Measurements from ENCODE around the gene SAPCD1.

DNA sequence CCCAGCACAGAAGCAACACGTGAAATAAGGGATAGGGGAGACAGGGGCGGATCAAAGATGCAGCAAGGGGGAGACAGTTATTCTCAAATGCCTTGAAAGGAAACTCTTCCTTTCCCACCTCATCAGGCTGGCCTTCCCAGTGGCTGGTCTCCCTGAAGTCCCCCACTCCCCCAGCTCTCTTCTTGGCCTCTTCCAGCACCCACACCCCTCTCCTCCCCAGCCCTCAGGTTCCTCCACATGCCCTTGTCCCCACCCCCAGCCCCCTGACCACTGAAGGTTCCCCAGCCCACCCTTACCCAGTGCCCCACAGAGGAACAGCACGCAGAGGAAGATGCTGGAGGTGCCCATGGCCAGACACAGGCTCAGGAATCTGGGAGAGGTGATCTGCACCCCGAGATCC, 49.0 kb upstream of the SAPCD1 start:
- no peak for TF ChIP-seq TAF1 (IDR thresholded peaks at IDR 0.05; ENCODE audit: borderline replicate concordance, low read depth, low read length)
- TF ChIP-seq, protein P1, sequence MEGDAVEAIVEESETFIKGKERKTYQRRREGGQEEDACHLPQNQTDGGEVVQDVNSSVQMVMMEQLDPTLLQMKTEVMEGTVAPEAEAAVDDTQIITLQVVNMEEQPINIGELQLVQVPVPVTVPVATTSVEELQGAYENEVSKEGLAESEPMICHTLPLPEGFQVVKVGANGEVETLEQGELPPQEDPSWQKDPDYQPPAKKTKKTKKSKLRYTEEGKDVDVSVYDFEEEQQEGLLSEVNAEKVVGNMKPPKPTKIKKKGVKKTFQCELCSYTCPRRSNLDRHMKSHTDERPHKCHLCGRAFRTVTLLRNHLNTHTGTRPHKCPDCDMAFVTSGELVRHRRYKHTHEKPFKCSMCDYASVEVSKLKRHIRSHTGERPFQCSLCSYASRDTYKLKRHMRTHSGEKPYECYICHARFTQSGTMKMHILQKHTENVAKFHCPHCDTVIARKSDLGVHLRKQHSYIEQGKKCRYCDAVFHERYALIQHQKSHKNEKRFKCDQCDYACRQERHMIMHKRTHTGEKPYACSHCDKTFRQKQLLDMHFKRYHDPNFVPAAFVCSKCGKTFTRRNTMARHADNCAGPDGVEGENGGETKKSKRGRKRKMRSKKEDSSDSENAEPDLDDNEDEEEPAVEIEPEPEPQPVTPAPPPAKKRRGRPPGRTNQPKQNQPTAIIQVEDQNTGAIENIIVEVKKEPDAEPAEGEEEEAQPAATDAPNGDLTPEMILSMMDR (IDR thresholded peaks at IDR 0.05): no peak
- no peak for TF ChIP-seq EZH2phosphoT487 (IDR thresholded peaks at IDR 0.05; ENCODE audit: borderline replicate concordance, low read depth)
- TF ChIP-seq ELF1 (IDR thresholded peaks at IDR 0.05): no peak
- no peak for TF ChIP-seq TCF12 (IDR thresholded peaks at IDR 0.05)
- TF ChIP-seq REST (IDR thresholded peaks at IDR 0.05; ENCODE audit: low read depth, low read length): no peak
- no peak for TF ChIP-seq POLR2AphosphoS5 (IDR thresholded peaks at IDR 0.05; ENCODE audit: low read depth, low read length)
- no peak for TF ChIP-seq FOXM1 (IDR thresholded peaks at IDR 0.05; ENCODE audit: low read depth)
- TF ChIP-seq PBX3 (IDR thresholded peaks at IDR 0.05): no peak
- no peak for TF ChIP-seq JUND (IDR thresholded peaks at IDR 0.05)
- TF ChIP-seq RXRA (IDR thresholded peaks at IDR 0.05; ENCODE audit: borderline replicate concordance, low read depth): no peak
- TF ChIP-seq MAX (IDR thresholded peaks at IDR 0.05; ENCODE audit: low read depth): no peak
- TF ChIP-seq FOSL2 (IDR thresholded peaks at IDR 0.05; ENCODE audit: borderline replicate concordance, low read depth): no peak
- TF ChIP-seq EP300 (IDR thresholded peaks at IDR 0.05; ENCODE audit: borderline replicate concordance in 1 of 2, low read depth in 1 of 2, low read length in 1 of 2): no peak
